A673 (cell line): ENCODE data around the gene SLC22A17.

Experiments
- CTCF ChIP-seq: fragments of 300-800, 200-600 bp; sonication (generic); conservative IDR thresholded peaks from 2 replicates; pipeline ENCODE4 v1.5.1; 2017; ENCODE audit warnings: low read depth, mild to moderate bottlenecking, antibody characterized with exemption, low read length, moderate library complexity, mixed read lengths
- EZH2 ChIP-seq: fragments of 200-600 bp; sonication (generic); IDR thresholded peaks from 2 replicates; pipeline ENCODE4 v1.6.1; 2017; ENCODE audit warnings: borderline replicate concordance, low read depth, mild to moderate bottlenecking, mixed read lengths, antibody characterized with exemption, low read length; ENCODE audit not compliant: poor library complexity, severe bottlenecking

- TF ChIP-seq CTCF (no peak), EZH2 (no peak)
These were observed 26.0 kb upstream of the SLC22A17 start for GRCh38 chr14:23378612-23379220.
